ENCODE results near the gene MEGF6. TPM values are rescaled to one million over a fixed set of nuclear protein-coding genes. Genes with fewer than 3 reads are reported as not detected.

MEGF6 gene
- total RNA-seq, 6 experiments from 2014 or later: 20.3 to 39.2 (median 23.0) TPM

GRCh38 chr1:3466366-3467075 lies 144.8 kb downstream of the MEGF6 start:
- DNase-seq: no peak
- H3K4me3 Mint-ChIP-seq: no peak overlapping the region
- H3K9me3 Mint-ChIP-seq: no peaks in the 10 kb centered on the region
- H3K27ac Mint-ChIP-seq: no peak overlapping the region
- H3K36me3 Mint-ChIP-seq (ENCODE audit: low read depth): no peaks in the 10 kb centered on the region
- peaks cover 12% of the 10 kb centered on the region for H3K27me3 Mint-ChIP-seq (ENCODE audit: insufficient read depth)
- TF ChIP-seq CTCF (IDR thresholded peaks at IDR 0.05): no peak
- peaks cover 7% of the 10 kb centered on the region; the same call in 1 of the 2 replicates for H3K4me1 Mint-ChIP-seq (ENCODE audit: low read depth)

- Mint-ChIP-seq H3K27ac (no peak overlapping the region), H3K27me3 (ENCODE audit: insufficient read depth) (peaks cover 12% of the 10 kb centered on the region), H3K36me3 (ENCODE audit: low read depth) (no peaks in the 10 kb centered on the region), H3K4me3 (no peak overlapping the region), H3K9me3 (no peaks in the 10 kb centered on the region), H3K4me1 (ENCODE audit: low read depth) (peaks cover 10% of the 10 kb centered on the region; the same call in 1 of the 2 replicates)
- no peak for DNase-seq
- TF ChIP-seq CTCF (IDR thresholded peaks at IDR 0.05): no peak
These were observed 145.4 kb downstream of the MEGF6 start for GRCh38 chr1:3465935-3466321.

- Mint-ChIP-seq H3K36me3 (ENCODE audit: low read depth) (no peaks in the 10 kb centered on the region), H3K27ac (no peak overlapping the region), H3K4me3 (no peak overlapping the region), H3K4me1 (ENCODE audit: low read depth) (peaks cover 11% of the 10 kb centered on the region; the same call in 1 of the 2 replicates), H3K9me3 (no peaks in the 10 kb centered on the region), H3K27me3 (ENCODE audit: insufficient read depth) (peaks cover 19% of the 10 kb centered on the region)
- no peak for TF ChIP-seq CTCF (IDR thresholded peaks at IDR 0.05)
- no peak for DNase-seq
These were observed 146.0 kb downstream of the MEGF6 start for GRCh38 chr1:3465091-3465934.

- H3K27ac Mint-ChIP-seq: no peak overlapping the region
- H3K4me3 Mint-ChIP-seq: no peak overlapping the region
- peaks cover 9% of the 10 kb centered on the region; the same call in 1 of the 2 replicates for H3K4me1 Mint-ChIP-seq (ENCODE audit: low read depth)
- no peak for DNase-seq
- no peaks in the 10 kb centered on the region for H3K36me3 Mint-ChIP-seq (ENCODE audit: low read depth)
- no peaks in the 10 kb centered on the region for H3K9me3 Mint-ChIP-seq
- peaks cover 24% of the 10 kb centered on the region for H3K27me3 Mint-ChIP-seq (ENCODE audit: insufficient read depth)
- TF ChIP-seq CTCF (IDR thresholded peaks at IDR 0.05): no peak
These were observed 146.7 kb downstream of the MEGF6 start for GRCh38 chr1:3464649-3465025.

GRCh38 chr1:3463891-3464648 lies 147.2 kb downstream of the MEGF6 start:
- TF ChIP-seq CTCF (IDR thresholded peaks at IDR 0.05): no peak
- no peaks in the 10 kb centered on the region for H3K36me3 Mint-ChIP-seq (ENCODE audit: low read depth)
- no peaks in the 10 kb centered on the region for H3K9me3 Mint-ChIP-seq
- no peak overlapping the region for H3K4me3 Mint-ChIP-seq
- peaks cover 28% of the 10 kb centered on the region for H3K27me3 Mint-ChIP-seq (ENCODE audit: insufficient read depth)
- no peak overlapping the region for H3K27ac Mint-ChIP-seq
- H3K4me1 Mint-ChIP-seq (ENCODE audit: low read depth): peaks cover 9% of the 10 kb centered on the region; the same call in 1 of the 2 replicates
- no peak for DNase-seq

Measured in HFFc6 (cell line).